ENCODE data around the gene CACNA1F.

The CACNA1F gene

GRCh38 chrX:49257846-49258748, 25.0 kb upstream of the CACNA1F start:
- DNase-seq (ENCODE audit: low read depth), result no peak

- no peak for DNase-seq (ENCODE audit: low read depth)
These were observed 24.1 kb upstream of the CACNA1F start for GRCh38 chrX:49257074-49257790.

DNA sequence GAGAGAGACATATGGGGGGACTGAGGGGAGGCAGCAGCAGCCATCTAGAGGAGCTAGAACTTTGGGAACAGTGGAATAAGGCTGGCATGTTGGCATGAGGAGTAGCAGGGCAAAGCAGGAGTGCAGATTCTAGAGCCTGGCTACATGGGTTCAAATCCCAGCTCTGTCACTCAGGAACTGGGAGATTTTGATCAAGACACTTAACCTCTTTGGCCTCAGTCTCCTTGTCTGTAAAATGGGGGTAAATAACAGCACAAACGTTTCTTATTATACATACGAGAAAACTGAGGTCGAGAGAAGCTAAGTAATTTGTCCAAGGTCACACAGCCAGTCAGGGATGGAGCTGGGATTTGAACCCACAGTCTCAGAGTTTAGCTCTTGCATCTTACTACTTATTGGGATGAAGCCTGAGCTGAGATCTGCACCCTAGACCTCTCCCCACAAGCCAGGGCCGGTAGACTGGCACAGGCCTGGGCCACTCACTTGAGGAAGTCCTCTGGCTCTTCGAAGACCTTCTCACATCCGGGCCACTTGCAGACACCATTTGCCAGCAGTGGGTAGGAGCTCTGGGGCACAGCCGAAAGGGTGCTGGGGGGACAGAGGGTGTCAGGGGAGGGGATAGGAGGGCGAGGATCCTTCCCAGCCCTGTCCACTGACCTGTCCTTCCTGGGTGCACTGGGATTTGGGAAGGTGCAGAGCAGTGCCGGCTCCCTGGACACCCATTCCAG, 23.3 kb upstream of the CACNA1F start:
- no peak for DNase-seq (ENCODE audit: low read depth)

GRCh38 chrX:49254639-49255038, 21.5 kb upstream of the CACNA1F start:
- no peak for DNase-seq (ENCODE audit: low read depth)

GRCh38 chrX:49251325-49251724, 18.2 kb upstream of the CACNA1F start:
- no peak for DNase-seq (ENCODE audit: low read depth)

GRCh38 chrX:49250578-49250977, 17.4 kb upstream of the CACNA1F start:
- no peak for DNase-seq (ENCODE audit: low read depth)

GRCh38 chrX:49250066-49250465, 16.9 kb upstream of the CACNA1F start:
- no peak for DNase-seq (ENCODE audit: low read depth)

- DNase-seq (ENCODE audit: low read depth), result no peak
These were observed 16.5 kb upstream of the CACNA1F start for GRCh38 chrX:49249616-49250015.

GRCh38 chrX:49249071-49249470, 15.9 kb upstream of the CACNA1F start:
- DNase-seq (ENCODE audit: low read depth), result no peak

DNA sequence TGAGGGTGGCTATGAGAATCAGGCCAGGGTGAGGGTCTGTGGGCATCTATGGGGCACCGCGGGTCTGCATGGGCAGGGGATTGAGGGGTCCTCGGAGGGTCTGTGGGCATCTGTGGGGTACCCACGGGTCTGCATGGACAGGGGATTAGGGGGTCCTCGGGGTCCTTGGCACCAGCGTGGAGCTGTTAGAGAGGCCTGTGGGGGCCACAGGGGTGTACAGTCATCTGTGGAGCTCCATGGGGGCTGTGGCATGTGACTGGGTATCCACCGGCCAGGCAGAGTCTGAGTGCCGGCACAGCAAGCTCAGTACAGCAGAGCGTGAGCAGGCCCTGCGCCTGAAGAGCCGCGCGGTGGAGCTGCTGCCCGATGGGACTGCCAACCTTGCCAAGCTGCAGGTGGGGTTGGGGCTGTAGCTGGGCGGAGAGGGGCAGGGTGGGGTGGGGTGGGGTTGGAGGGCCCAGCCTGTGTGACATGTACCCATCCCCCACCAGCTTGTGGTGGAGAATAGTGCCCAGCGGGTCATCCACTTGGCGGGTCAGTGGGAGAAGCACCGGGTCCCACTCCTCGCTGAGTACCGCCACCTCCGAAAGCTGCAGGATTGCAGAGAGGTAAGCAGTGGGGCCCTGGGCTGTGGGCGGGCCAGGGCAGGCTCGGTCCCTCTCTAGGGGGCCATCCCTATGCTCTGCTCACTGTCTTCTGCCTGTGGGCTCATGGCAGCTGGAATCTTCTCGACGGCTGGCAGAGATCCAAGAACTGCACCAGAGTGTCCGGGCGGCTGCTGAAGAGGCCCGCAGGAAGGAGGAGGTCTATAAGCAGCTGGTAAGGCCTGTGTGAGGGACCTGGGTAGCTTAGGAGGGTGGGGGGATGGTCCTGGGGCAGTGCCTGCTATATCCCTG, 15.0 kb upstream of the CACNA1F start:
- no peak for DNase-seq (ENCODE audit: low read depth)

GRCh38 chrX:49247346-49247745, 14.2 kb upstream of the CACNA1F start:
- no peak for DNase-seq (ENCODE audit: low read depth)

- DNase-seq (ENCODE audit: low read depth), result no peak
These were observed 13.4 kb upstream of the CACNA1F start for GRCh38 chrX:49246541-49246940.

- DNase-seq (ENCODE audit: low read depth), result no peak
These were observed 11.1 kb upstream of the CACNA1F start for GRCh38 chrX:49244207-49244606.

DNA sequence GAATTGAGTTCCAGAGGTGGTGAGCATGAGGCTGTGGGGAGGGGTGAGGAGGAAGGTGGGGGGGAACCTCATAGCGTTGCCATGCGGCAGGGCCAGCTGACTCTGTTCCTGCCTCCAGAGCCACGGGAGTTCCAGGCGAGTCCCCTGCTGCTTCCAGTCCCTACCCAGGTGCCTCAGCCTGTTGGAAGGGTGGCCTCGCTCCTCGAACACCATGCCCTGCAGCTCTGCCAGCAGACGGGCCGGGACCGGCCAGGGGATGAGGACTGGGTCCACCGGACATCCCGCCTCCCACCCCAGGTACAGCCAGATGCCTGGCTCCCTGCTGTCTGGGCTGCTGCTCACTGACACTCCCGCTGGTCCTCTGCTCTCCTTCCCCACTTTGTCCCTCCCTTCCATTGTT, 10.0 kb upstream of the CACNA1F start:
- no peak for DNase-seq (ENCODE audit: low read depth)

DNA sequence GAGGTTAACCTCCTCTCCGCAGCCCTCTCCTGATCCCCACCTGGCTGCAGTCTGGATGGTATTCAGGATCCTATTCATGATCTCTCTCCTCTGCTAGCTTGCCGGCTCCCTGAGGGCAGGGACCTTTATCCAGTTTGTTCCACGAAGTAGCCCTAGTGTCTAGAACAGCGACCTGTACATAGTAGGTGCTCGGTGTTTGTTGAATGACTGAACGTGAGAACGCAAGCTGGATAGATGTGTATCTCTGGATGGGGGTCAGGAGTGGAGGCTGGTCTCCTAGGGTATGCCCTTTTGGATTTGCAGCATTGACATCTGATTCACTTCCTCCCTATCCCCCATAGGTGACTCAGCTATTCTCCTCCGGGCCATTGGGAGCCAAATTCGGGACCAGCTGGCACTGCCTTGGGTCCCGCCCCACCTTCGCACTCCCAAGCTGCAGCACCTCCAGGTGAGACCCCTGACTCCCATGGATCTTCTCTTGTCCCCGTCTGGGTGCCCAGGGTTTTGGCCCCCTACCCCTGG, 9.5 kb upstream of the CACNA1F start:
- no peak for DNase-seq (ENCODE audit: low read depth)

DNA sequence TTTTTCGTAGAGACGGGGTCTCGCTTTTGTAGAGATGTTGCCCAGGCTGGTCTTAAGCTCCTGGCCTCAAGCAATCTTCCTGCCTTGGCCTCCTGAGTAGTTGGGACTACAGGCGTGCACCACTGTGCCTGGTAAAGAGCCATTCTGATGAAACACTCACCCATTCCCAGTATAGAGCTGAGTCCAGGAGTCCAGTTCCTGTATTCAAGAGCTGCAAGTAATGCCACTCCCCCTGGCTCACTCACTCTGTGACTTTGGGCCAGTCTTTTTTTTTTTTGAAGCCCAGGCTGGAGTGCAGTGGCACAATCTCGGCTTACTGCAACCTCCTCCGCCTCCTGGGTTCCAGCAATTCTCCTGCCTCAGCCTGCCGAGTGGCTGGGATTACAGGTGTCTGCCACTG, 5.6 kb upstream of the CACNA1F start:
- DNase-seq (ENCODE audit: low read depth), result no peak

- DNase-seq (ENCODE audit: low read depth), result no peak
These were observed 3.9 kb upstream of the CACNA1F start for GRCh38 chrX:49237060-49237459.

GRCh38 chrX:49233887-49234555, 881 bp upstream of the CACNA1F start:
- no peak for DNase-seq (ENCODE audit: low read depth)

DNA sequence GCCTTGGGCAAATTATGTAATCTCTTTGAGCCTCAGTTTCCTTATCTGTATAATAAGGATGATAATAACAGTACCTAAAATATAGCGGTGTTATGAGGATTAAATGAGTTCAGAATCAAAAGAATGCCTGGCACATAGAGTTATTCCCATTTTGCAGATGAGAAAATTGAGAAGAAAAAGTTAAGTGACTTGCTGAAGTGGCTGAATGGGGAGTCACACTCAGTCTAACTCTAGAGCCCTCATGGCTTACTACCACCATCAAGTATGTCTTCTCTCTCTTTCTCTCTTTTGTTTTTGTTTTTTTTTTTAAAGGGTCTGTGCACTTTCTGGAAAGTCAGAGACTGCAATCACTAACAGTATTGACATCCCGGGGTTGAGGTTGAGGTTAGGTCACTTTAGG, 615 bp downstream of the CACNA1F start:
- no peak for DNase-seq (ENCODE audit: low read depth)

- DNase-seq (ENCODE audit: low read depth), result no peak
These were observed 1.7 kb downstream of the CACNA1F start for GRCh38 chrX:49231333-49232000.
